HG03025 (cell line): Measurements from ENCODE around the gene ANKRD33.

Source experiments
- ATAC-seq: cut with Tn5 transposase; IDR thresholded peaks from one replicate; pipeline ENCODE4 v1.9.1; 2021; ENCODE audit warnings: mild to moderate bottlenecking, moderate library complexity; ENCODE audit not compliant: unreplicated experiment, low FRiP score

Gene ANKRD33

DNA sequence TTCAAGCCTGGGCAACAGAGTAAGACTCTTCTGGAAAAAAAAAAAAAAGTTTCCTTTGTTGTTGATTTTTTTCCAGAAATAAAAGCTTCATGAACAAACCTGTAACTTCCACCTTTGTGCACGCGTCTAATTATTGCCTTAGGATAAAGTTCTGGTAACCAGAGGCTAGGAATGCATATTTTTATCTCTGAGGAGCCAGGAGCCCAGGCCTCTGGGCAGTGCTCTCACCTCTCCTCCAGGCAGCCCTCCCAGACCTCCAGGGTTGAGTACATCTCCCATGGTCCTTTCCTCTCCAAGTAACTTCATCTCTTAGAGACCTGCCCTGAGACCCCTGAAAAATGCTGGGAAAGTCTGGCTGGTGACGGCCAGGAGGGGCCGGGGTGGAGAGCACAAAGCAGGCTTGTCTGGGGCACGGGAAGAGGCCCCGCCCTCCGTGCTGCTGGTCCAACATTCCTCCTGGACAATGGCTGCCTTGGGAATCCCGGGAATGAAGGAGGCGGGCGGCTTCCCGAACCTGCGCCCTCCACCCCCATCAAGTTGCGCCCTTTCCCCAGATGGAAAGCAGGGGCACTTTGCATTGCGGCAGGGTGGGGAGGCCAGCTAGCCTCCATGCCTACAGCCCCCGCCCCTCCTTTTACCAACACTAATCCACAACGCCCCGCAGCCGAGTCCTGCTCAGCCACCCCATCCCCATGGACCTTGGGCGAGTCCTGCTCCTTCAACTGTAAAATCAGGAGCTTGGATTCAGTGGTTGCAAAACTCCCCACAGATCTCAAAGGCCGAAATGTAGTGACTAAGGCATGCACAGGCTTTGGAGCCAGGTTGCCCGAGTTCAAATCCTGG lies 32.1 kb upstream of the ANKRD33 start:
- ATAC-seq = no peak

DNA sequence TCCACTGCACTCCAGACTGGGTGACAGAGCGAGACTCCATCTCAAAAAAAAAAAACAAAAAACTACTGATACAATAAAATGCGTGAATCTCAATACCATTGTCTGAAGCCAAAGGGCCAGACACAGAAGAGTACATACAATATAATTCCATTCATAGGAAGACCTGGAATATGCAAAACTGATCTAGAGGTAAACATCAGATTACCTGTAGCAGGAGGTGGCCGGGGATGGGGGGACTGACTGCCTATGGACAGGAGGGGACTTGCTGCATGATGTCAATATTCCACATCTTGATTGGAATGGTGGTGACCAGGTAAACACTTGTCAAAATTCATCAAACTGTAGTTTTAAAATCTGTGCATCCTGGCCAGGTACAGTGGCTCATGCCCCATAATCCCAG lies 26.9 kb upstream of the ANKRD33 start:
- ATAC-seq = no peak

DNA sequence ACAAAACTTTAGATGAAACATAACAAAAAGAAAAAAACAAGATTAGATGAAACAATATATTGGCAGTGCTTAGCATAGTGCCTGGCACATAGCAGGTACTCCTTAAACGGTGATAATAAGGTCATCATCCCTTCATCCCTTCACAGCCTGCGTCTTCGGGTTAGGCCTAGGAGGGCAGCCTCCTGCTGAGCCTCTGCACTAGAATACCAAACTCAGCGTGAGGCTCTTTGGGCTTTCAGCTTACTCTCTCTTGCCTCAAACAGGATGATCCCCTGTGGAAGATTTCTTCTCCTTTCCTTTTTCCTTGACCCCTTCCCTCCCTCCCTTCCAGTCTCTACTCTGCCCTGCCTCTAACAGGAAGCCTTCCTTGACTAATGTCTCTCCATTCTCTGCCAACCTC lies 25.0 kb upstream of the ANKRD33 start:
- ATAC-seq = no peak

- no peak for ATAC-seq
Observed at GRCh38 chr12:51863363-51863932, 24.5 kb upstream of the ANKRD33 start.

- ATAC-seq = no peak
Observed at GRCh38 chr12:51863933-51864832, 23.7 kb upstream of the ANKRD33 start.

DNA sequence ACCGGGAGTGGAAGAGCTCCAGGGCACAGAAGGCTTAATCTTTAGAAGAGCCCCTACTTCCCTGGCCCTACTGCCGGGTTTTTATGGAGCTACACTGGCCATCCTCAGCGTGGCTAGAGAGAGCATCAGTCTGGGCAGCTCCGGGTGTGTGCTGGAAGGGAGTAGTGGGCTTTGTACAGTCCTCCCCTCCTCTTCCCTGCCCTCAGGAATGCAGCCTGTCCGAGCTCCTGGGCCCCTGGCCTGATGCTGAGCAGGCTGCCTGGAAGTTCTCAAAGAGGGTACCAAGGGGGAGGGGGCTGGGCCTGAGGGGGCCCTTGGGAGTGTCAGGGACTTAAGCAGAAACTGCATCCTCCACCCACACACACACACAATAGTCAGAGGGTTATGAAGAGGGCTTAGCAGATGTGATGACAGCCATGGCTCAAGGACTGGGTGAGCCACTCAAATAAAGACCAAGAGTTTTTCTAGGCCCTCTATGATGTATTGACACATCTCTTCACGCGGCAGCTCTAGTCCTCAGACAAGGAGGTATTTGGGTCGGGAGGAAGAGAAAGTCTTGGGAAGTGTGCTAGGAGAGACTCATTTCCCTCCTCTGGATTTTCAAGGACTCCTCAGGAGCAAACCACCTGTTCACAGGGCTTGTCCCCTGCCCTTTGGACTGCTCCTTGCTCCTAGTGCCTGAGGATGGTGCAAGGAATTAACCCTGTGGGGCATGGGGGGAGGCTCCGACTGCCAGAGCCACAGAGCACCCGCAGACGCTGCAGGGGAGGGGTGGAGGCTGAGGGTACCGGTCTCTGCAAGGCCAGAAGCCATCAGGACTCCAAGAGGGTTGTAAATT lies 22.9 kb upstream of the ANKRD33 start:
- no peak for ATAC-seq

DNA sequence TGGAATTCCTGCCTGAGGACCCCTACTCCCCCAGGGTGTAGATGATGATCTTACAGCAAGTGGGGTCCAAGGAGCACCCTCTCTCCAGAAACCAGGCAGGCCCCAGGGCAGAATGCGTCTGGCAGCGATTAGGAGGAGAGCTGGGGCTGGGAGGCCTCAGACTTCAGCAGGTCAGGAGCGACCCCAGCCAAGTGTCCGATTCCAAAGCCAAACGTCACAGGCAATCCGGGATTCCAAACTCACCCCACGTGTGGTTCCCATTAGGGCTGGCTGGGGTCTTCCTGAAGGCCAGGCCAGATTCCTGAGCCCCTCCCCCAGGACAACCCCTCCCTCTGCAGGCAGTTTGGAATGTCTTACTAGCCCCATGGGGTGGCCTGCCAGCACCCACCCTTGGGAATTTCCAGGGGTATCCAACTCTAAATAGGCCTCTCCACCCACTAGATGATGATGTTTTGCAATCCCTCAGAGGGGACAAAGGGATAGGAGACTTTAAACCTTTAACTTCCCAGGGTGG lies 22.1 kb upstream of the ANKRD33 start:
- no peak for ATAC-seq

DNA sequence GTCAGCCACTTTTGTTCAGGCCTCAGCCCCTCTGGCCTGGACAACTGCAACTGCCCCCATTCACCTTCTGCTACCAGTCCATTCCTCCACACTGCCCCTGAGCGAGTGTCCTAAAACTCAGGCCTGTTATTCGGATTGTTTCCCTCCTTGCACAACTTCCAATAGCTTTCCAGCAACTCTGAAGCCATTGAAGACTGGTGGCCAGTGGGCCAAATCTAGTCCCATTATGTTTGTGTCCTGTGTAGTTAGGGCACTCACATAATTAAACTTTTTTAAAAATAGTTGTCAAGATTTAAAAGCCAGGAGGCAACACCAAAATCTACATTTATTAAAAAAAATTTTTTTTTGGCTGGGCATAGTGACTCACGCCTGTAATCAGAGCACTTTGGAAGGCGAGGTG lies 21.6 kb upstream of the ANKRD33 start:
- ATAC-seq = no peak

DNA sequence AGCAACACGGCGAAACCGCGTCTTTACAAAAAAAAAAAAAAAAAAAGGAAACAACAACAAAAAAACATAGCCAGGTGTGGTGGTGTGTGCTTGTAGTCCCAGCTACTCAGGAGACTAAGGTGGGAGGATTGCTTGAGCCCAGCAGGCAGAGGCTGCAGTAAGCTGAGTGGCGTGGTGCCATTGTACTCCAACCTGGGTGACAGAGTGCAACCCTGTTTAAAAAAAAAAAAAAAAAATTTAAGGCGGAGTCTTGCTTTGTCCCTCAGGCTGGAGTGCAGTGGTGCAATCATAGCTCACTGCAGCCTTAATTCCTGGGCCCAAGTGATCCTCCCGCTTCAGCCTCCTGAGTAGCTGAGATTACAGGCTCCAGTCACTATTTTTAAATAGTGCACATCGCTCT lies 21.1 kb upstream of the ANKRD33 start:
- ATAC-seq = no peak

GRCh38 chr12:51867371-51867770 lies 20.5 kb upstream of the ANKRD33 start:
- no peak for ATAC-seq

- ATAC-seq = no peak
Observed at GRCh38 chr12:51867796-51868428, 20.0 kb upstream of the ANKRD33 start.

DNA sequence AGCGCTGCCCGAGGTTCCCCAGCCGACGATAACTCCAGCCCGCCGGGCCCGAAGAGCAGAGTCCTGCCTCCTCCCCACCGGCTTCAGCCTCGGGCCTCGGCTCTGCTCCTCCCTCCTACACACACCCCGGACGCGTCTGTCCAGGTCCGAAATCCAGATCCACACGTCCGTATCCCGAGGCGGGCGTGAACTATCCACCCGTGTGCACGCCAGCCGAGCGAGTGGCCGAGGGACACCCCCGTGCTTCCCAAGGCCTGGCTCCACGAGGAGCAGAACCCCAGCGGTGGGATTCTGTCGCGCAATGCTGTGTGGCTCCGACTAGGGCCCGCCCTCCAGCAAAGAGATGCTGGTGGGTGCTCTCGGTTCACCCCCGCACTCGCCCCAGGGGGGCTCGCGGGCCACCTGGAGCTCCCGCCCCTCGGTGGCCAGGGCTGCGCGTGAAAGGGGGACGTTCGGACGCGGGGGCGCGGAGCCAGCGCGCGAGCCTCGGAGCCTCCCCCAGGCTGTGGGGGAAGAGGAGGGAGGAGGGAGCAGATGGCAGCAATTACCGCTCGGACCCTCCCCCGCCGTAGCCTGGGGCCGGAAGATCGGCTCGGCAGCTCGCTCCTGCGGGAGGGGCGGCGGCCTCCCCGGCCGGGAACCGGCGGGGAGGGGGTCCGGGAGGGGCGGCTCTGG lies 18.9 kb upstream of the ANKRD33 start:
- ATAC-seq = no peak

- no peak for ATAC-seq
Observed at GRCh38 chr12:51869496-51869865, 18.4 kb upstream of the ANKRD33 start.

DNA sequence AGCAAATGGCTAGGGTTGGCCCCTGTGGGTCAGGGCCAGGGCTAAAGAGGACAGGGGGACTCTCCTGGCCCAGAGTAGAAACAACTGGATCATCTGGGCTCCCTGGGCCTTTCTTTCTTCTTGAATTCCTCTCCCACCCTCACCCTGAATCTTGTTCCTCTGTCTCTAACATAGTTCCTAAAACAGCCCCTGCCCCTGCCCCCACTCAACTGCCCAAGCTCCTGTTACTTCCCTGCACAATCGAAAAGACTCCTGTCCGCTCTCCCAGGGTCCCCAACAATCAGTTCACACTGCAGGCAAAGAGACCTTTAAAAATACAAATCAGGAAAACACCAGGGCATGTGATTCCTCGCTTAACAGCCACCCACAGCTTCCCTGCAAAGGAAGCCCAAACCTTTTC lies 18.0 kb upstream of the ANKRD33 start:
- ATAC-seq = no peak

GRCh38 chr12:51870504-51870903 lies 17.4 kb upstream of the ANKRD33 start:
- no peak for ATAC-seq

GRCh38 chr12:51871126-51871525 lies 16.8 kb upstream of the ANKRD33 start:
- no peak for ATAC-seq

GRCh38 chr12:51871918-51872688 lies 15.8 kb upstream of the ANKRD33 start:
- no peak for ATAC-seq

DNA sequence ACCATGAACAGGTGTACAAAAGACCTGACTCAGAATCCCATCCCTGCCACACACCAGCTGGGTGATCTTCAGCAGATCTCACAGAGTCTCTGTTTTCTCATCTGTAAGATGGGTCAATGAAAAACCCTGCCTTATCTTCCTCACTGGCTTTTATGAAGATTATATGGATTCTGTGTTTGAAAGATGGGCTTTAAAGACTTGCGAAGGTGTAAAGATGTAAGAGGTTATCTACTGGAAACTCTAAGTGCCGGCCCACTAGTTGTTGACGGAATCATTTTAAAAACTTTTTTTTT lies 15.3 kb upstream of the ANKRD33 start:
- ATAC-seq = no peak
